Mucosa of descending colon (tissue), 3 donors: ENCODE measurements around the gene SDCCAG8. TPM values are rescaled to one million over a fixed set of nuclear protein-coding genes. Genes with fewer than 3 reads are reported as not detected.

ENCODE experiments used
- ATAC-seq: fragments of 200-7000 bp; cut with Tn5 transposase; one replicate; pipeline ENCODE4 v1.9.1; 2020; ENCODE audit warnings: mild to moderate bottlenecking, moderate library complexity
- DNase-seq, 3 donors: peaks; one replicate each; pipeline ENCODE4 v3.0.0-alpha.2; 2020
- H3K36me3 ChIP-seq: fragments of 200-600 bp; one replicate; pipeline ENCODE4 v1.8.0; 2021; ENCODE audit warnings: low read depth, mild to moderate bottlenecking
- H3K4me1 ChIP-seq: fragments of 200-600 bp; one replicate; pipeline ENCODE4 v1.8.0; 2021; ENCODE audit warnings: low read depth, mild to moderate bottlenecking
- H3K4me3 ChIP-seq: fragments of 200-600 bp; one replicate; pipeline ENCODE4 v1.8.0; 2021; ENCODE audit warnings: mild to moderate bottlenecking
- H3K9me3 ChIP-seq: fragments of 200-600 bp; one replicate; pipeline ENCODE4 v1.8.0; 2021; ENCODE audit warnings: mild to moderate bottlenecking
- intact Hi-C, 2 donors: fragments of 100-400 bp; cut with DNase I in 1 of 2; cut with micrococcal nuclease in 1 of 2; formaldehyde crosslinking; loops; one replicate each; pipeline versions ENCODE4 v1.11.0 to v1.11.1; 2022; cut with DNase I, micrococcal nuclease
- total RNA-seq, 3 donors: library from RNA; stranded (reverse); fragmentation: NEBNext Ultra II Directional in 2 of 3; extraction: Animal tissue kit (Norgen Biotek cat#: 25700) in 2 of 3; gene quantifications; one replicate each; pipeline versions ENCODE4 v1.2.1 to v1.2.4, GENCODE V29; 2021 to 2023
- TF ChIP-seq, protein P1 (sequence below): fragments of 200-600 bp; IDR thresholded peaks from one replicate; pipeline ENCODE4 v1.8.0; 2022; ENCODE audit warnings: antibody characterized with exemption, mild to moderate bottlenecking
- donor health status: DM: no; HTN: no; CAD: no; lungs with moderate emphysema.
- donor health status: DM: no; HTN: no; CAD: no.
- donor health status: DM: no; HTN: yes; CAD: no.

SDCCAG8 gene
- total RNA-seq, 3 donors from 2014 or later: 22.1 to 37.5 (median 34.1) TPM

DNA sequence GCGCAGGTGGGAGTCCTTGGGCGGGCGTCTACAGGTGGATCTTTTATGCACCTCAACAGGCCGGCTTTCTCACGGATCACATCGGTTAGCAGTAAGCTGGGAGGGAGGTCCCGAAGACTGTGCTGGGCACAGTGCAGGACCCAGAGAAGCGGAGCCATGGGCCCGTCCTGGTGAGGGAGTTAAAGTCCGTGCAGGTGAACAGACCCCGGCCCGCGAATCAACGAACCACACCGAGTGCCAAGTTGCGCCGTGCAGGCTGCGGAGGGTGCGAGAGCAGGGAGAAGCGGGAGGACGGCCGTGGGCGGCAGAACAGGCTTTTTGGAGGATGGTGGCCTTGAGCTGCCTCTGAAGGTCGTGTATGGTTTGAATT, 233.3 kb downstream of the SDCCAG8 start:
- Histone ChIP-seq H3K9me3 (no peaks in the 10 kb centered on the region), H3K36me3 (no peaks in the 10 kb centered on the region), H3K4me3 (no peak overlapping the region), H3K4me1 (no peaks in the 10 kb centered on the region)
- ATAC-seq (no peak), DNase-seq (no peak)
- TF ChIP-seq, protein P1, sequence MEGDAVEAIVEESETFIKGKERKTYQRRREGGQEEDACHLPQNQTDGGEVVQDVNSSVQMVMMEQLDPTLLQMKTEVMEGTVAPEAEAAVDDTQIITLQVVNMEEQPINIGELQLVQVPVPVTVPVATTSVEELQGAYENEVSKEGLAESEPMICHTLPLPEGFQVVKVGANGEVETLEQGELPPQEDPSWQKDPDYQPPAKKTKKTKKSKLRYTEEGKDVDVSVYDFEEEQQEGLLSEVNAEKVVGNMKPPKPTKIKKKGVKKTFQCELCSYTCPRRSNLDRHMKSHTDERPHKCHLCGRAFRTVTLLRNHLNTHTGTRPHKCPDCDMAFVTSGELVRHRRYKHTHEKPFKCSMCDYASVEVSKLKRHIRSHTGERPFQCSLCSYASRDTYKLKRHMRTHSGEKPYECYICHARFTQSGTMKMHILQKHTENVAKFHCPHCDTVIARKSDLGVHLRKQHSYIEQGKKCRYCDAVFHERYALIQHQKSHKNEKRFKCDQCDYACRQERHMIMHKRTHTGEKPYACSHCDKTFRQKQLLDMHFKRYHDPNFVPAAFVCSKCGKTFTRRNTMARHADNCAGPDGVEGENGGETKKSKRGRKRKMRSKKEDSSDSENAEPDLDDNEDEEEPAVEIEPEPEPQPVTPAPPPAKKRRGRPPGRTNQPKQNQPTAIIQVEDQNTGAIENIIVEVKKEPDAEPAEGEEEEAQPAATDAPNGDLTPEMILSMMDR: no peak
- intact Hi-C loops: no loop called here

DNA sequence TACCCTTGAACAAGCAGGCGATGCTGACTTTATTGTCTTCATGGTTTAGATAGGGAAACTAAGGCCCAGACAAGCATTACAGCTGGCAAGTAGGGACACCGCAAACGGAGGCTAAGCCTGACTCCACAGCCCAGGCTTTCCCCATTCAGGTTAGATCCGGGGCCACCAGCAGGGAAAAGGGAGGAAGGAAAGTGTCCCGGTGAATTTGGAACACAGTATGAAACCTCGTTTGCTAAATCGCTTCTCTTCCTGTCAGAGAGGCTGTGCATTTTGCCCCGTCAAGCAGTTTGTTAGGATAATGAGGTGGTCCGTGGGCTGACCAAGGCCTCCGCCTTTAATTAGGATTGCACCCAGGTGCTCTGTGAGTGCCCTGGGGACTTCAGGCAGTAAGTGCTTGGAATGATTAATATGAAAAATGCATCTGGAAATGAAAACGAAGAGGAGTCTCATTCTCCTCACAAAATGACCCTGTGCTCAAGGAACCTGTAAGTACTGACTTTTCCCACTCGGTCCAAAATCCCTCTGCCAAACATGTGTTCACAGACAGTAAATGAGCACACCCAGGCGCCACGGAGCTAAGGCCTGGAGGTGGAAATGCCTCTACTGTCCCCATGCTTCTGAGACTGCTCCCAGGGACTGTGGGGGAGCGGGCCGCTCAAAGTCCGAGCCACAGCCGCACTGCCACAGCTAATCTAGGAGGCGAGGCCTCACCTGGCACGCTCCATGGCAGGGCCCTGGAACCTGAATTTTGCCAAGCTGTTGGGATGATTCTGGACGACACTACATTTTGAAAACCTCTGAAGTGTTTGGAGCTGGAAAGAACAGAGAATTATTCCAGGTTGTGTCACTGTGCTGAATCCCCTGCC, 234.1 kb downstream of the SDCCAG8 start:
- H3K4me3 ChIP-seq: no peak overlapping the region
- H3K36me3 ChIP-seq: no peaks in the 10 kb centered on the region
- no peaks in the 10 kb centered on the region for H3K9me3 ChIP-seq
- no peak for DNase-seq
- TF ChIP-seq, protein P1: no peak
- no peaks in the 10 kb centered on the region for H3K4me1 ChIP-seq
- intact Hi-C loops: no loop called here
- ATAC-seq: no peak

DNA sequence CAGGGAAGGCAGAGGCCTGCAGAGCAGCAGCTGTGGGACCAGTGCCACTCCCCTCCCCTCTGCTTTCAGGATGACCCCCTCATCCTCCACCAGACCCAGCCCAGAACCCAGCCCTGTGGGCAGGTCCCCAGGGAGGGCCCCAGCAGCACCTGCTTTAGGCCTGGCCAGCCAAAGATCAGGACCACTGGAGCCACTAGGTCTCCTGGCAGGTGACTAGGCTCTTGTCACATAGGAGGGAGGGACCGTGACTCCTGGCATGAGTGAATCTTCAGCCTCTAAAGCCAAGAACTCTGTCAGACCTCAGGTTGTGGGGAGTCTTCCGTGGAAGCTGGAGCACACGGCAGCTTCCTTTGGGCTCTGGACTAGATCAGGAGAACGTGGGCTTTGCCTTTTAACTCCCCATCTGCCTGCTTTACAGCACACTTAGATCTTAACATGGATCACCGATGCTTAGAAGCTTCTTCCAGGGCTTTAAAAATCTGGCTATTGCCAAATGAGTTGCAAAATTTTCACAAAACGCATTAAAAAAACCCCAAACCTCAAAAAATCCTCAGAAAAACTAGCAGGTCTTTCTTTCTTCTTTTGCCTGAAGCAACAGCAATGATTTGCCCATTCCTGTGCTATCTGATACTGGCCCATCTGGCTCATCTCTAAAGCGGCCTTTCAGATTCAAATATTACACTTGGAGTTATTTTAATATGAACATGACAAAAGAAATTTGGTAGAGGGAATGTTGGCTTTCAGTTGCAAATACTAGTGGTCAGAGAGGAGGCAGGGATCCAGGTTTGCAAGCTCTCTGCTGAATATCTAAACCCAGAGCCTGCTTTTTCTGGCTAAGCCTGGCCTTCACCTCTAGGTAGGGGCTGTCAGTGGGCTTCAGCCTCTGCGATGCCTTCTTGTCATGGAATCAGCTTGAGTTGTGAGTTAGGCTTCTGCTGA, 235.2 kb downstream of the SDCCAG8 start:
- Histone ChIP-seq H3K9me3 (no peaks in the 10 kb centered on the region), H3K36me3 (no peaks in the 10 kb centered on the region), H3K4me3 (no peak overlapping the region), H3K4me1 (no peaks in the 10 kb centered on the region)
- no peak for DNase-seq
- no peak for ATAC-seq
- TF ChIP-seq, protein P1: no peak
- intact Hi-C loops: no loop called here

DNA sequence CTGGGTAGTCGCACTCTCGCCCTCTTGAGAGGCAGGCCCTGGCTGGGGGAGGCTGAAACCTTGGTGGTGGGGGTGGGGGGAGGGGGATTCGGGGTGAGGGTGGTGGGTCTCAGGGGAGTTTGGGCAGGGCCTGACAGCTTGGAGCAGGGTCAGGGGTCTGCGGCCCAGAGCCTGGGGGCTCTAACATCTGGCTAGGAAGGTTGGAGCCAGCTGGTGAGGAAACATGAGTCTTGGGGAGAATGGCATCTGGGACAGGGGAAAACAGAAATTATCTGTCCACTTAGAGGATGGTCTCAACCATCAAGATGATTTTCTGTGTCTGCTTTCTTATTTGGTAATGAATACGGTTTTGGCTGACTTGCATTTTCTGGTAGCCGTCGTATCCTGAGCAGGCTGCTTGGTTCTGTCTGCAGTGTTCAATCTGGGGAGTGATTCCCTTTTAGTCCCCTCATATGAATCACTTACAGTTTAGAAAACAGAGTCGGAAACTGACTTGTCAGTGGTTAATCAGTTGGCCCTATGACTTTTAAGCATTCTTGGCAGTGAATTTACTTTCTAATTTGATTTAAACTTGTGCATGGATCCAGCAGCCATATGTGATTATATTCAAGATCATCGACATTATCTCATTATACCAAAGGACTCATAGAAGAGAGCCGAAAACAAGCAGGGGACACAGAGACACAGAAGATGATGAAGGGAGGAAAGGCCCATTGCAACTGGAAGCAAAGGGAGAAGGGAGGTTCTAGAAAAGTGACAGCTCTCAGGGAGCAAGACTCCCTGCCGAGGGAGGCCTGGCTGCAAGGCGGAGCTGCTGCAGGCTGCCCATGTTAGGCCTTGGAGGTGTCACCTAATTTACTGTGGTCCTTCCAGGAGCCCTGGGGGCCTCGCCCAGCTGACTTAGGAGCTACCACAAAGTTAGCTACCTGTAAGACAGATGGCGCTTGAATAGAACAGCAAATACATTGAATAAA, 237.6 kb downstream of the SDCCAG8 start:
- H3K4me1 ChIP-seq: no peaks in the 10 kb centered on the region
- no peak for ATAC-seq
- H3K9me3 ChIP-seq: no peaks in the 10 kb centered on the region
- H3K4me3 ChIP-seq: no peak overlapping the region
- intact Hi-C loops: no loop called here
- no peak for DNase-seq
- TF ChIP-seq, protein P1: no peak
- no peaks in the 10 kb centered on the region for H3K36me3 ChIP-seq
